ENCODE measurements around the gene KRTAP4-3.
"Not testable (repeated sequence)": the region's sequence is repeated elsewhere in the genome, so short reads cannot be mapped to it uniquely, and the experiment has no call there.

Gene KRTAP4-3

DNA sequence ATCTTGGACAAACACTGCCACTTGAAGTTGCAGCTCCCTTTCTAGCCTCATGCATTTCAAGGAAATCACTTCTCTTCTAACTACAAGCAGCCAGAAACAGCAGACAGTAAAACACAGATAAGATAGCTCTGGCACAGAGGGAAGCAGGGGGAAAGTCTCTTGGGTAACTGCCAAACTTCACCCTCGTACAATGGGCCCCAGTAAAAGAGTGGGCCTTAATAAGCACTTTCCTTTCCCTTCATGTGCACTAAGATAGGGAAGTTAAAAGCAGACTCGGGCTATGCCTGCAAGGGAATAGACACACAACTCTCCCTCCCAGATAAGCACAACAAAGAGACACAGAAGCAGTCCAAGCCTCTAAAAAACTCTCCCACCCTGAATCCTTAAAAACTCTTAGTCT, 14.2 kb downstream of the KRTAP4-3 start:
- no peak for DNase-seq (ENCODE audit: low read depth)
- TF ChIP-seq, protein P1, sequence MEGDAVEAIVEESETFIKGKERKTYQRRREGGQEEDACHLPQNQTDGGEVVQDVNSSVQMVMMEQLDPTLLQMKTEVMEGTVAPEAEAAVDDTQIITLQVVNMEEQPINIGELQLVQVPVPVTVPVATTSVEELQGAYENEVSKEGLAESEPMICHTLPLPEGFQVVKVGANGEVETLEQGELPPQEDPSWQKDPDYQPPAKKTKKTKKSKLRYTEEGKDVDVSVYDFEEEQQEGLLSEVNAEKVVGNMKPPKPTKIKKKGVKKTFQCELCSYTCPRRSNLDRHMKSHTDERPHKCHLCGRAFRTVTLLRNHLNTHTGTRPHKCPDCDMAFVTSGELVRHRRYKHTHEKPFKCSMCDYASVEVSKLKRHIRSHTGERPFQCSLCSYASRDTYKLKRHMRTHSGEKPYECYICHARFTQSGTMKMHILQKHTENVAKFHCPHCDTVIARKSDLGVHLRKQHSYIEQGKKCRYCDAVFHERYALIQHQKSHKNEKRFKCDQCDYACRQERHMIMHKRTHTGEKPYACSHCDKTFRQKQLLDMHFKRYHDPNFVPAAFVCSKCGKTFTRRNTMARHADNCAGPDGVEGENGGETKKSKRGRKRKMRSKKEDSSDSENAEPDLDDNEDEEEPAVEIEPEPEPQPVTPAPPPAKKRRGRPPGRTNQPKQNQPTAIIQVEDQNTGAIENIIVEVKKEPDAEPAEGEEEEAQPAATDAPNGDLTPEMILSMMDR (conservative IDR thresholded peaks at IDR 0.05; ENCODE audit: low read depth, low read length) = no peak
- no peak overlapping the region for H3K4me3 ChIP-seq (ENCODE audit: low read depth, low read length)

DNA sequence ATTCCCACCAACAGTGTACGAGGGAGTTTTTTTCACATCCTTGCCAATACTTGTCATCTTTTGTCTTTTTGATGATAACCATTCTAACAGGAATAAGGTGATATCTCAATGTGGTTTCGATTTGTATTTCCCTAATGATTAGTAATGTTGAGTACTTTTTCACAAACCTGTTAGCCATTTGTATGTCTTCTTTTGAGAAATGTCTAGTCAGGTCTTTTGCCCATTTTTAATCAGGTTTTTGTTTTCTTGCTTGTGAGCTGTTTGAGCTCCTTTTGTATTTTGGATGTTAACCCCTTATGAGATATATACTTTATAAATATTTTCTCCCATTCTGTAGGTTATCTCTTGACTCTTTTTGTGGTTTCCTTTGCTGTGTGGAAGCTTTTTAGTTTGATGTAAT, 16.5 kb downstream of the KRTAP4-3 start:
- no peak overlapping the region for H3K4me3 ChIP-seq (ENCODE audit: low read depth, low read length)
- TF ChIP-seq, protein P1 (conservative IDR thresholded peaks at IDR 0.05; ENCODE audit: low read depth, low read length) = no peak
- no peak for DNase-seq (ENCODE audit: low read depth)

- no peak for DNase-seq (ENCODE audit: low read depth)
- TF ChIP-seq, protein P1 (conservative IDR thresholded peaks at IDR 0.05; ENCODE audit: low read depth, low read length) = no peak
- no peak overlapping the region for H3K4me3 ChIP-seq (ENCODE audit: low read depth, low read length)
Observed at GRCh38 chr17:41150026-41150425, 18.0 kb downstream of the KRTAP4-3 start.

- no peak within 1 kb of the TSS for H3K4me3 ChIP-seq (ENCODE audit: low read depth, low read length)
- TF ChIP-seq, protein P1 (conservative IDR thresholded peaks at IDR 0.05; ENCODE audit: low read depth, low read length) = no peak
- DNase-seq (ENCODE audit: low read depth) = no peak
Observed at GRCh38 chr17:41149652-41149985, 18.4 kb downstream of the KRTAP4-3 start, which contains the start of gene KRTAP4-5. KRTAP4-5 (minus strand) TSS chr17:41149825; CDS start chr17:41149767, 58 bp downstream.

GRCh38 chr17:41148971-41149651, 18.9 kb downstream of the KRTAP4-3 start:
- not testable (repeated sequence) for DNase-seq (ENCODE audit: low read depth); H3K4me3 ChIP-seq (ENCODE audit: low read depth, low read length)

DNA sequence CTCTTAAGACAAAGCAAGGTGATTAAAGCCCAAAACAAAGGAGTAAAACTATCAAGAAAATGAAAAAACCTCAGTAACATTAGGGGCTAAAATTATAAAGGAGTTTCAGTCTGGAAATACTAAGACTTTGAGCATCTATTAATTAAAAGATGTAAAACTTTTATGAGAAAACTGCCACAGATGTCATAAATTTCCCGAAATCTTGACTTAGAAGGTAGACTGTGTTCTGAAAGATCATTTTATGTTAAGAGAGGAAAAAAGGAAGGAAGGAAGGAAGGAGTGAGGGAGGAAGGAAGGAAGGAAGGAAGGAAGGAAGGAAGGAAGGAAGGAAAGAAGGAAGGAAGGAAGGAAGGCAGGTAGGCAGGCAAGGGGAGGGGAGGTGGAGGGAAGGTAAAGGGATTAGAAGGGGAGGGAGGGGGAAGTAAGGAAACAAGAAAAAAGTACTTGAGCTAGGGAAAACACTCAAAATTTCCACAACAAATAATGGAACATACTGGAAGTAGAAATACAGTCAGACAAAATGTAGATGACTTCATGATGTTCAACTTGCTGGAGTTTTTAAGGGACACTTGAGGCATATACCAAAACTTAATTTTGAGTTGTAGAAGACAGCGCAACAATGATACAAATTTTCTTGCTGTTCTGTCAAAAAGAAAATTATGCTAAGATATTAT, 20.4 kb downstream of the KRTAP4-3 start:
- no peak overlapping the region for H3K4me3 ChIP-seq (ENCODE audit: low read depth, low read length)
- TF ChIP-seq, protein P1 (conservative IDR thresholded peaks at IDR 0.05; ENCODE audit: low read depth, low read length) = no peak
- DNase-seq (ENCODE audit: low read depth) = no peak

- no peak for DNase-seq (ENCODE audit: low read depth)
- no peak overlapping the region for H3K4me3 ChIP-seq (ENCODE audit: low read depth, low read length)
- TF ChIP-seq, protein P1 (conservative IDR thresholded peaks at IDR 0.05; ENCODE audit: low read depth, low read length) = no peak
Observed at GRCh38 chr17:41145261-41145660, 22.8 kb downstream of the KRTAP4-3 start.
